ENCODE measurements around the gene POU6F2.

- no peak for TF ChIP-seq POLR2A (IDR thresholded peaks at IDR 0.05; ENCODE audit: borderline replicate concordance, extremely low read depth, insufficient read depth, insufficient read length)
- TF ChIP-seq EZH2 (IDR thresholded peaks at IDR 0.05), result no peak
- TF ChIP-seq CTCF (IDR thresholded peaks at IDR 0.05 in 2 of 3, conservative IDR thresholded peaks at IDR 0.05 in 1 of 3; ENCODE audit: borderline replicate concordance in 1 of 3, insufficient read depth in 1 of 3, low read depth in 2 of 3, low read length in 2 of 3), result peak in 2 of 3 experiments; percentile 27 to 32; a peak in 3 of 6 replicates
- TF ChIP-seq RAD21 (IDR thresholded peaks at IDR 0.05; ENCODE audit: low read depth), result no peak
- no peak for TF ChIP-seq SRF (IDR thresholded peaks at IDR 0.05; ENCODE audit: low read depth)
Observed at GRCh38 chr7:39386718-39387117, 409.0 kb downstream of the POU6F2 start.
